Measurements from ENCODE around the gene ALOX15. TPM values are rescaled to one million over a fixed set of nuclear protein-coding genes. Genes with fewer than 3 reads are reported as not detected.
A peak's percentile ranks its signal among the peaks of the same experiment; 100 is the strongest.

ALOX15 gene
- total and polyA plus RNA-seq, 9 of the 15 experiments (the other 6 are each of a cell fraction or from before 2014, with no cell fraction given): not detected

- peaks cover 3 to 7% of the 10 kb centered on the region in 2 experiments; a peak in 3 of 5 replicates for H3K4me1 ChIP-seq (replicated peaks in 1 of 2; ENCODE audit: control insufficient read depth in 2 of 2, insufficient read depth in 2 of 2, low read length in 2 of 2)
- DNase-seq (ENCODE audit: extremely low read depth in 1 of 4, low spot score in 3 of 4): no peak
- no peak overlapping the region for H3K4me3 ChIP-seq
- H3K27ac ChIP-seq (ENCODE audit: extremely low read depth, low read depth, low read length): no peak overlapping the region
- FAIRE-seq: no peak
- in situ Hi-C loops (cut with MboI) (no loop called here), intact Hi-C loops (cut with micrococcal nuclease) (no loop called here)
- ChIA-PET CTCF (ENCODE audit: low intra/inter-chr PET ratio) (no interaction called here), POLR2A (interaction anchor here (1.2 kb wide), 1 partner anchor 11 kb away, joined by 3 read pairs; no protein-coding TSS in a partner anchor)
- H3K9me1 ChIP-seq (ENCODE audit: control insufficient read depth, insufficient read depth, low read length): no peaks in the 10 kb centered on the region
- no peak for ATAC-seq
- WGBS (ENCODE audit: insufficient coverage, low coverage, missing lambda C conversion rate): 17% methylated on average over 7 of the region's 7 CpGs
- no peak overlapping the region for H3K9ac ChIP-seq (ENCODE audit: insufficient read depth in 1 of 2, low read depth in 2 of 2, low read length in 2 of 2)
- H3K79me2 ChIP-seq (ENCODE audit: control insufficient read depth, insufficient read depth, low read length): no peaks in the 10 kb centered on the region
- BruUV-seq (replicated peaks): no TSS peak
- no peaks in the 10 kb centered on the region for H3K36me3 ChIP-seq (ENCODE audit: control insufficient read depth, insufficient read depth, low read length)
- no peak overlapping the region for H3K4me2 ChIP-seq (ENCODE audit: insufficient read depth, low read length)
- no peak overlapping the region for H2AFZ ChIP-seq (ENCODE audit: low read depth, low read length)
- TF ChIP-seq ZNF311 (CRISPR knock-in tag; IDR thresholded peaks at IDR 0.05): no peak
- no peak for TF ChIP-seq DPF2 (IDR thresholded peaks at IDR 0.05)
- no peak for TF ChIP-seq MAFF (IDR thresholded peaks at IDR 0.05; ENCODE audit: low read length)
- H3K27me3 ChIP-seq (ENCODE audit: control insufficient read depth in 2 of 2, insufficient read depth in 2 of 2, low read length in 2 of 2): peaks cover 20 to 40% of the 10 kb centered on the region in 2 experiments
- H3K9me3 ChIP-seq (replicated peaks; ENCODE audit: control insufficient read depth, insufficient read depth, low read depth, low read length): no peaks in the 10 kb centered on the region
- 0 out of 2 replicates have a peak, but pooled peaks cover 6% of the 10 kb centered on the region for H4K20me1 ChIP-seq (replicated peaks; ENCODE audit: control insufficient read depth, insufficient read depth, low read length)
These were observed 31.7 kb downstream of the ALOX15 start for GRCh38 chr17:4609761-4610160.

- ATAC-seq: no peak
- H3K79me2 ChIP-seq (ENCODE audit: control insufficient read depth, insufficient read depth, low read length): no peaks in the 10 kb centered on the region
- POLR2A ChIA-PET: no interaction called here
- no peaks in the 10 kb centered on the region for H3K36me3 ChIP-seq (ENCODE audit: control insufficient read depth, insufficient read depth, low read length)
- no peak overlapping the region for H3K27ac ChIP-seq (ENCODE audit: extremely low read depth, low read depth, low read length)
- no peak overlapping the region for H3K4me2 ChIP-seq (ENCODE audit: insufficient read depth, low read length)
- intact Hi-C loops (cut with micrococcal nuclease): no loop called here
- WGBS (ENCODE audit: insufficient coverage, low coverage, missing lambda C conversion rate): 0% methylated on average over 8 of the region's 9 CpGs
- BruUV-seq (replicated peaks): no TSS peak
- 0 out of 2 replicates have a peak, but pooled peaks cover 6% of the 10 kb centered on the region for H4K20me1 ChIP-seq (replicated peaks; ENCODE audit: control insufficient read depth, insufficient read depth, low read length)
- H3K9ac ChIP-seq (ENCODE audit: insufficient read depth in 1 of 2, low read depth in 2 of 2, low read length in 2 of 2): no peak overlapping the region
- DNase-seq (ENCODE audit: extremely low read depth in 1 of 4, low spot score in 3 of 4): peak in 2 of 4 experiments; percentile 25 to 53
- H3K4me1 ChIP-seq (replicated peaks in 1 of 2; ENCODE audit: control insufficient read depth in 2 of 2, insufficient read depth in 2 of 2, low read length in 2 of 2): peaks cover 3 to 7% of the 10 kb centered on the region in 2 experiments; a peak in 3 of 5 replicates
- peaks cover 20 to 59% of the 10 kb centered on the region in 2 experiments for H3K27me3 ChIP-seq (ENCODE audit: control insufficient read depth in 2 of 2, insufficient read depth in 2 of 2, low read length in 2 of 2)
- no peak overlapping the region for H3K4me3 ChIP-seq
- no peaks in the 10 kb centered on the region for H3K9me3 ChIP-seq (replicated peaks; ENCODE audit: control insufficient read depth, insufficient read depth, low read depth, low read length)
- CTCF ChIA-PET (ENCODE audit: low intra/inter-chr PET ratio): no interaction called here
- in situ Hi-C loops (cut with MboI): no loop called here
- no peak overlapping the region for H2AFZ ChIP-seq (ENCODE audit: low read depth, low read length)
- H3K9me1 ChIP-seq (ENCODE audit: control insufficient read depth, insufficient read depth, low read length): no peaks in the 10 kb centered on the region
- FAIRE-seq: no peak
- TF ChIP-seq ZBTB11 (CRISPR knock-in tag; IDR thresholded peaks at IDR 0.05) (no peak), KLF10 (CRISPR knock-in tag; IDR thresholded peaks at IDR 0.05) (no peak), MTA3 (IDR thresholded peaks at IDR 0.05; ENCODE audit: borderline replicate concordance) (no peak), VEZF1 (CRISPR knock-in tag; IDR thresholded peaks at IDR 0.05) (0 out of 2 replicates have a peak, but pooled peaks have one; percentile 21), ADNP (tag; IDR thresholded peaks at IDR 0.05) (no peak), MEF2D (tag; conservative IDR thresholded peaks at IDR 0.05; ENCODE audit: low read depth) (no peak)
These were observed 33.7 kb downstream of the ALOX15 start for GRCh38 chr17:4607773-4608187.

All from K562 (cell line).